ENCODE data around the gene DLL1.

DLL1 gene

DNA sequence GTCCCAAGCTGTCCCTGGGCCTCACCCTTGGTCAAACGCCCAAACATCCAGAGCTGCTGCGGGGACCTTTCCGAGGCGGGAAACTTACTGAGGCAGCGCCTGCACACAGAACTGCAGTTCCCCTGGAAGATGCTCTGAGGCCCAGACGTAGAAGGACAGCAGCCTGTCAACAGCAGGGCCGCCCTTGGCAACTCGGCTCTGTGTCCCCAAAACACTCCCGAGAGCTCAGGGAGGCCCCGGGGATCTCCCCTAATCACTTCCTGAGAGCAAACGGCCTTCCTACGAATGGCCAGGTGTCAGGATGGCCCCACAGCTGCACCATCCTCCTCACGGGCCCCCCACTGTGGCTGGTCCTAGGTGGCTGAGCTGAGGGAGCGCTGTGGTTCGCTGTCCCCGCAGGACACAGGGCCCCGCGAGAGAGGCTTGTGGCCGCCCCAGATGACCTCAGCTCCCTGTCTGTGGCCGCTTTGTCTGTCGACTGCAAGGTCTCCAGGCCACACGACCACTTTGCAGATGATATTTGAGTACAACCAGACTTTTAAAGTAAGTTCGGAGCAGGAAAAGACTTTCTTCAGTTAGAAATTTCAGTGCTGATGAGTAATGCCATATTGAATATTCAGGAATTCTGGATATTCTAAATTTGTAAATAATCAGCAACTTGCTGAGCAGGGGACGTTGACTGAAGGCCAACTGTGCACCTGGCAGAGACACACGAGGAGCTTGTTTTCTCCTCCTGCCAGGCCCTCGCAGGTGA, 46.0 kb downstream of the DLL1 start:
- no peaks in the 10 kb centered on the region for H3K27me3 ChIP-seq (ENCODE audit: insufficient read depth, low read length)
- H3K4me1 ChIP-seq (ENCODE audit: insufficient read depth, low read length, severe bottlenecking), result no peaks in the 10 kb centered on the region
- no peaks in the 10 kb centered on the region for H3F3A ChIP-seq (ENCODE audit: insufficient read depth, low read length)
- H3K36me3 ChIP-seq (ENCODE audit: insufficient read depth, low read length), result no peaks in the 10 kb centered on the region
- H3K4me3 ChIP-seq (ENCODE audit: low read depth, low read length, poor library complexity, severe bottlenecking), result no peak overlapping the region
- H3K79me2 ChIP-seq (ENCODE audit: insufficient read depth, low read length), result no peaks in the 10 kb centered on the region
- H4K20me1 ChIP-seq (ENCODE audit: insufficient read depth, low read length), result no peaks in the 10 kb centered on the region
- TF ChIP-seq CTCF (IDR thresholded peaks at IDR 0.05; ENCODE audit: low read length), result no peak
- no peak for TF ChIP-seq EZH2 (IDR thresholded peaks at IDR 0.05; ENCODE audit: borderline replicate concordance, low read length)
- no peaks in the 10 kb centered on the region for H3K9me3 ChIP-seq (ENCODE audit: low read length)
- no peak overlapping the region for H3K4me2 ChIP-seq (ENCODE audit: low read length)
- no peak overlapping the region for H2AFZ ChIP-seq (ENCODE audit: low read length)
- H3K27ac ChIP-seq (ENCODE audit: low read depth, low read length, poor library complexity, severe bottlenecking), result no peak overlapping the region
- H3K9me2 ChIP-seq (ENCODE audit: low read depth, low read length), result no peaks in the 10 kb centered on the region
- no peak overlapping the region for H3K9ac ChIP-seq (ENCODE audit: low read length)

- H3K9ac ChIP-seq (ENCODE audit: low read length), result no peak overlapping the region
- H3K4me2 ChIP-seq (ENCODE audit: low read length), result no peak overlapping the region
- no peaks in the 10 kb centered on the region for H4K20me1 ChIP-seq (ENCODE audit: insufficient read depth, low read length)
- no peaks in the 10 kb centered on the region for H3K79me2 ChIP-seq (ENCODE audit: insufficient read depth, low read length)
- H3K4me3 ChIP-seq (ENCODE audit: low read depth, low read length, poor library complexity, severe bottlenecking), result no peak overlapping the region
- no peaks in the 10 kb centered on the region for H3K9me3 ChIP-seq (ENCODE audit: low read length)
- no peaks in the 10 kb centered on the region for H3K4me1 ChIP-seq (ENCODE audit: insufficient read depth, low read length, severe bottlenecking)
- H3K27me3 ChIP-seq (ENCODE audit: insufficient read depth, low read length), result no peaks in the 10 kb centered on the region
- no peak overlapping the region for H3K27ac ChIP-seq (ENCODE audit: low read depth, low read length, poor library complexity, severe bottlenecking)
- no peaks in the 10 kb centered on the region for H3K9me2 ChIP-seq (ENCODE audit: low read depth, low read length)
- TF ChIP-seq EZH2 (IDR thresholded peaks at IDR 0.05; ENCODE audit: borderline replicate concordance, low read length) (no peak), CTCF (IDR thresholded peaks at IDR 0.05; ENCODE audit: low read length) (no peak)
- H3K36me3 ChIP-seq (ENCODE audit: insufficient read depth, low read length), result no peaks in the 10 kb centered on the region
- no peaks in the 10 kb centered on the region for H3F3A ChIP-seq (ENCODE audit: insufficient read depth, low read length)
- no peak overlapping the region for H2AFZ ChIP-seq (ENCODE audit: low read length)
Measured at GRCh38 chr6:170243791-170244291, 47.0 kb downstream of the DLL1 start.

DNA sequence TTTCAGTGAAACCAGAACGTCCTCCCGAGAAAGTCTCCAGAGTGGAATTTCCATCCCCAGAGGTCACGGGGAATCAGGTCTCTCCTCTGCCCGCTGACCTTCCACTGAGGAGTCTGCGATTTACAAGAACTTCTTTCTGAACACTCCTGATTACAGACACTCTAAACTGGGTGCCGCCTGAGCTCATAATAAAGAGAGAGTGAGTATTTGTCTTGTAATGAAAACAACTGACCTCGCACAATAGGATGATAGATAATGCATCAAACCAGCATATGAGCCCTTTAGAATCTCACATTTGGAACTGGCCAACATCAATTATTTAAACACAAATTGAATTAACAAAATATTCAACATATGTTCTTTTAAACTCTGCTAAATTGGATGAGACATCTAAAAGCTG, 47.5 kb downstream of the DLL1 start:
- Histone ChIP-seq H3K27me3 (ENCODE audit: insufficient read depth, low read length) (no peaks in the 10 kb centered on the region), H3K4me3 (ENCODE audit: low read depth, low read length, poor library complexity, severe bottlenecking) (no peak overlapping the region), H3F3A (ENCODE audit: insufficient read depth, low read length) (no peaks in the 10 kb centered on the region), H3K4me2 (ENCODE audit: low read length) (no peak overlapping the region), H3K9me2 (ENCODE audit: low read depth, low read length) (no peaks in the 10 kb centered on the region), H3K9ac (ENCODE audit: low read length) (no peak overlapping the region), H2AFZ (ENCODE audit: low read length) (no peak overlapping the region), H3K4me1 (ENCODE audit: insufficient read depth, low read length, severe bottlenecking) (no peaks in the 10 kb centered on the region), H3K9me3 (ENCODE audit: low read length) (no peaks in the 10 kb centered on the region), H3K79me2 (ENCODE audit: insufficient read depth, low read length) (no peaks in the 10 kb centered on the region), H3K36me3 (ENCODE audit: insufficient read depth, low read length) (no peaks in the 10 kb centered on the region), H3K27ac (ENCODE audit: low read depth, low read length, poor library complexity, severe bottlenecking) (no peak overlapping the region), H4K20me1 (ENCODE audit: insufficient read depth, low read length) (no peaks in the 10 kb centered on the region)
- TF ChIP-seq EZH2 (IDR thresholded peaks at IDR 0.05; ENCODE audit: borderline replicate concordance, low read length) (no peak), CTCF (IDR thresholded peaks at IDR 0.05; ENCODE audit: low read length) (no peak)
